SHP77 treated with DMSO at 0.1 percent for 48 hours (cell line): ENCODE results near the gene PGBD4.
"Not testable (repeated sequence)": the region's sequence is repeated elsewhere in the genome, so short reads cannot be mapped to it uniquely, and the experiment has no call there.

Experiments used
- DNase-seq: peaks from one replicate; lab custom pipeline; 2025; lab: John Stamatoyannopoulos, UW

PGBD4 gene

DNA sequence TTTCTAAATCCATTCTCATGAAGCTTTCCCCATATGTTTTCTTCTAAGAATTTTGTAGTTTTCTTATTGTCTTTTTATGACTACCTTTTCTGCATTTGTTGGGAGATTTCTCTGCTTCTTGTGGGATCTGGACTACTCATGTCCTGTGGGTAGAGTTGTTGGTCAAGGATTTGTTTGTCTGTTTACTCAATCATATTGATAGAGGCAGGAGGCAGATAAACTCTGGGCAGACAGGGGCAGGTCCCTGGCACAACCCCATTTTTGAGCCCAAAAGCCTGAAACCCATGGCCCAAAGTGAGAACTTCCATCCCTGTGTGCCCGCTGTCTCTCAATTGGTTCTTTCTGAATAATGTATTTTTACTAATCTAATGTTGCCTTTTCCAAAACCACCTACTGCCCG, 12.3 kb downstream of the PGBD4 start:
- no peak for DNase-seq

GRCh38 chr15:34114739-34115138, 12.9 kb downstream of the PGBD4 start:
- DNase-seq: no peak

- no peak for DNase-seq
Observed at GRCh38 chr15:34116620-34117019, 14.7 kb downstream of the PGBD4 start.

GRCh38 chr15:34119291-34119690, 17.4 kb downstream of the PGBD4 start:
- no peak for DNase-seq

DNA sequence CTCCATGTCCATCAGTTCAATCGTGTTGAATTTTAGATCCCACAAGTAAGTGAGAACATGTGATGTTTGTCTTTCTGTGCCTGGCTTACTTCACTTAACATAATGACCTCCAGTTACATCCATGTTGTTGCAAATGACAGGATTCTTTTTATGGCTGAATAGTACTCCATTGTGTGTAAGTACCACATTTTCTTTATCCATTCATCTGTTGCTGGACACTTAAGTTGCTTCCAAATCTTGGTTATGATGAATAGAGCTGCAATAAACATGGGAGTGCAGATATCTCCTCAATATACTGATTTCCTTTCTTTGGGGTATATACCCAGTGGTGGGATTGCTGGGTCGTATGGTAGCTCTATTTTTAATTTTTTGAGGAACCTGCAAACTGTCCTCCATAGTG, 18.5 kb downstream of the PGBD4 start:
- DNase-seq: not testable (repeated sequence)

- not testable (repeated sequence) for DNase-seq
Observed at GRCh38 chr15:34121786-34122185, 19.9 kb downstream of the PGBD4 start.

DNA sequence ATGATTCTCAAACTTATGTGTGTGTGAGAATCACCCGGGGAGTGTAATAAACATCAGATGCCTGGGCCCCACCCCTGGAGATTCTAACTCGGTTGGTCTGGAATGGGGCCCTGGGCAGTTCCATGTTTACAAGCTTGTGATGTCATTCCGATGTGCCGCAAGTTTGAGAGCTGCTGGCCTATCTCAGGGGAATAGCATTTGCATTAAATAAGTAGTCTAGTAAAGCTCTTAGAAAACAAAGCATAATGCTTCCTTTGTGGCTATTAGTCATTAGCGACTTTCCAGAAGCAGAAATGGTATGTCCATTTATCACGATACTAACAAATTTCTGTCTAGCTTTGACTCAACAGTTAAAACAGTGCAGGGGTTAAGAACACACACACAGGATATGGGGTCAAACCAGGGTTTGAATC, 20.9 kb downstream of the PGBD4 start:
- DNase-seq: no peak

GRCh38 chr15:34124651-34125050, 22.8 kb downstream of the PGBD4 start:
- no peak for DNase-seq

GRCh38 chr15:34125945-34126344, 24.1 kb downstream of the PGBD4 start:
- DNase-seq: no peak

DNA sequence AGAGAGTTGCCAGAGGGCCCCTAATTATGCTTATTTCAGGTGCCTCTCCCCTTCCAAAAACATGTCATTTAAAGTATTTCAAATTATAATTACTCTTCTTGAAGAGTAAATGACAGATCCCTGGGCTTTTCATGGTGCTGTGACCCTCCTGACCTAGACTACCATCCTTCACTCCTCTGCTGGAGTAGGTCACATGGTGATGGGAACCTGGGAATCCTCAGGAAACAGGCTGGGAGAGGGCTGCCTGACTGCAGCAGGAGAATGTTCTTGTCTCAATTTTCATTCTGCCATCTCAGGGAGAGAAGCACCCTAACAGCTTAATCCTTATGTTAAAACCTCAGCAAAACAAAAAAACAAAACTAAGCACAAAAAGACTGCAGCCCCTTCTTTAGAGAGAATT, 24.6 kb downstream of the PGBD4 start:
- DNase-seq: no peak

DNA sequence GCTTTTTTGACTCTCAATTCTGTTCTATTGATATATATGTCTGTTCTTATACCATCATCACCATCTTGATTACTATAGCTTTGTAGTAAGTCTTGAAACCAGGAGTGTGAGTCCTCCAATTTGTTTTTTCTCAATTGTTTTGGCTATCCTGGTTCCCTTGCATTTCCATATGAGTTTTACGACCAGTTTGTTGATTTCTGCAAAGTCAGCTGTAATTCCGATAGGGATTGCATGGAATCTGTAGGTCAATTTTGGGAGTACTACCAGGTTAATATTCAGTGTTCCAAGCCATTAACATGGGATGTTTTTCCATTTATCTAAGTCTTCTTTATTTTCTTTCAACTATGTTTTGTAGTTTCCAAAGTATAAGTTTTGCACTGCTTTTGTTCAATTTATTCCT, 27.0 kb downstream of the PGBD4 start:
- DNase-seq: no peak

GRCh38 chr15:34132881-34133280, 31.0 kb downstream of the PGBD4 start:
- no peak for DNase-seq

DNA sequence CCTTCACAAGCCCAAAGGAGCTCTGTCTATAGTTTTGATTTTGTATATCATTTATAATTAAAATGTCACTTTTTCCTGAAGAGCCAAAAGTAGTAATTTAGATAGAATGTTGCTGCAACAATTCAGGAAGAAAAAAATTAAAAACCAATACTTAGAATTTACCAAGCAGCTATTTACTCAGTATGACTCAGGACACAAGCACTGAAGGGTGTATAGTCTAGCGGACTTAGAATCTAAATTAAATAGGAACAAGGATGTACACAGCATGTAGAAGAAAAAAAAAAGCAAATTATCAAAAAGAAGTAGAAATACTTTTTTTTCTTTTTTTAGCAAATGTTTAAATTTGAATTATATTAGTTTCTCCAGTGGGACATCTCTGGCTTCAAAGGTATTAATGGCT, 31.6 kb downstream of the PGBD4 start:
- DNase-seq: no peak

DNA sequence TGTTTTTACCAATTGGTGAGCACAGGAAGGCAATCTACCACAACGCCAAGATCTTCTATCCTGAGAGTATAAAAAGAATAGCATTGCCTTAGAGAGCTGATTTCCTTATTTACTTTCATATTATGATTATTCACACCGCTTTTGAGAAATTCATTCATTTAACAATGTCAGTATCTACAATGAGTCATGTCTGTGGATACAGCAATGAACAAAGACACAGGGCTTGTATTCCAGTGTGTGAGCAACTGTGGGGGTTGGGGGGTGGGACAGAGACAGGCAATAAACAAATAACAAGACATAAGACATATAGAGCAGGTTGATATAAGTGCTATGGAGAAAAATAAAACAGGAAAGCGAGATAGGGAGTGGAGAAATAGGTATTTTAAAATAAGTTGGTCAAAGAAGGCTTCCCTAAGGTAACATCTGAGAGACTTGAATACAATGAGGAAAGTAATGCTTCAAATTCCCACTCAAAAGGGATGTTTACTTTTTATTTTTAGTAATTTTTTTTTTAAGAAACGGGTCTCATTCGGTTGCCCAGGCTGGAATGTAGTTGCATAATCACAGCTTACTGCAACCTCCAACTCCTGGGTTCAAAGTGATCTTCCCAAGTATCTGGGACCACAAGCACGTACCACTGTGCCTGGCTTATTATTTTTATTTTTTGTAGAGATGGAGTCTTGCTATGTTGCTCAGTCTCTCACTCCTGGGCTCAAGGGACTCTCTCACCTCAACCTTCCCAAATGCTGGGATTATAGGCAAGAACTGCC, 45.7 kb downstream of the PGBD4 start:
- DNase-seq: no peak

DNA sequence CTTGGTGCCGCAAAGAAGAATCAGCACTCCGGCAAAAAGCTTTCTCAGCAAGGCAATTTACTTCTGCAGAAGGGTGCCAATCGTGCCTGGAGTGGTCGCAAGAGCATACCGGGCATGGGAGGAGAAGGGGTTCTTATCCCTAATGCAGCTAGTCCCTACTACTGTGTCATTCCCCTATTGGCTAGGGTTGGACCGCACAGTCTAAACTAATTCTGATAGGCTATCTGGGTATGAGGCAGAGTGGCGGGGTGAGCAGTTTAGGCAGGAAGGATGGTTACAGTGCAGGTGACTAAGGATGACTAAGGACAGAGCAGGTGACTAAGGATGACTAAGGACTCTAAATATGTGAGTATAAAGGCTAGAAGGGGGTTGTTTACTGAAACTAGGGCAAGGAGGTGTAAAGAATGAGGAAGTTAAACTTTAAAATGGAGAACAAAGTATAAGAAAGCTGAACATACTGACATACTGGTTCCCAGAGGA, 52.9 kb downstream of the PGBD4 start:
- no peak for DNase-seq

DNA sequence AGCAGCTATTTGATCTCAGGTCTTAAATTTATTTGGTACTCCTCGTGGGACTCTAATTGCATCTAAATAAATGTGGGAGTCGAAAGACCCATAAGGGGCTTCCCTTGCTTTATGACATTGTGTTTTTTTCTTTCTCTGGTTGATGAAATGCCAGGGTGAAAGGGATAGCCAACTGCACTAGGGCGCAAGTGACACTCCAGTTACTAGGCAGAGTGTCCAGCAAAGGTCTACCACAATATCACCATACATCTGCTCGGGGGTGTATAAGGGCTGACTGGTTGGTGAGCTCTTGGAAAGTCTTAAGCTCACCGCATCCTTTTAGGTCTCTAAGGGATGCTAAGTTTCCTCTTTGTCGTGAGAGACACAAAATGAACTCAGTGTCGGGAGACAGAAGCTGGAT, 54.0 kb downstream of the PGBD4 start:
- no peak for DNase-seq
